Measurements from ENCODE around the gene CRIP1. TPM values are rescaled to one million over a fixed set of nuclear protein-coding genes. Genes with fewer than 3 reads are reported as not detected.

CRIP1 gene
- total RNA-seq, 2 experiments from 2014 or later = 285 to 286 TPM

DNA sequence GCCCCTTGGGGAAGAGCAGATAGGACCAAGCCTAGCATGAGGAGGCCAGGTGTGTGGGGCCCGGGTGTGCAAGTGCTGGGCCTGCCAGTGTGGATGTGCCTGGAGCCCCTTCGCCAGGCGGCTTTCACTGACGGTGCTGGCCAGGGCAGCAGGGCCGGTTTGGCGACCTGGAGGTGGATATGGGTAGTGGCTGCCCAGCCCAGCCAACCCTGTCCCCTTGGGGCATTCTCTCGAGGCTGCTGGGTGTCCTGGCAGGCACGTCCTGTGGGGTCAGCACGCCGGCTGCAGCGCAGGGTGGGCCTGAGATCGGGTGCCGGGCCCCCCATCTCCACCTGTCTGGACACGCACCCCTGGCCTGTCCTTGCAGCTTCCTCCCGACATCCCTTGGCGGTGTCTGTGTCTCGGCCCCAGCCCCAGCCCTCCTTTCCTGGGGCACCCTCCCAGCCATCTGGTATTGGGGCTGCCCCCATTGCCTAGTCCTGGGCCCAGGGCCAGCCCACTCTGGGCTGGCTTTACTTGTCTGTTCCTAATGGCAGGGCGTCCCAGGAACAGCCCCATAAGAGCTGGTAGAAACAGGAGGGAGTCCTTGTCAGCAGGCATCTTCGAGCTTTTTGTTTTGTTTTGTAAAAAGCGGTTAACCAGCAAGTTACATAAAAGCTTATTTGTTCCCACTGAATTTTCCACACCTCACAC lies 19.3 kb upstream of the CRIP1 start:
- POLR2A ChIA-PET = no interaction called here
- CTCF ChIA-PET = no interaction called here

DNA sequence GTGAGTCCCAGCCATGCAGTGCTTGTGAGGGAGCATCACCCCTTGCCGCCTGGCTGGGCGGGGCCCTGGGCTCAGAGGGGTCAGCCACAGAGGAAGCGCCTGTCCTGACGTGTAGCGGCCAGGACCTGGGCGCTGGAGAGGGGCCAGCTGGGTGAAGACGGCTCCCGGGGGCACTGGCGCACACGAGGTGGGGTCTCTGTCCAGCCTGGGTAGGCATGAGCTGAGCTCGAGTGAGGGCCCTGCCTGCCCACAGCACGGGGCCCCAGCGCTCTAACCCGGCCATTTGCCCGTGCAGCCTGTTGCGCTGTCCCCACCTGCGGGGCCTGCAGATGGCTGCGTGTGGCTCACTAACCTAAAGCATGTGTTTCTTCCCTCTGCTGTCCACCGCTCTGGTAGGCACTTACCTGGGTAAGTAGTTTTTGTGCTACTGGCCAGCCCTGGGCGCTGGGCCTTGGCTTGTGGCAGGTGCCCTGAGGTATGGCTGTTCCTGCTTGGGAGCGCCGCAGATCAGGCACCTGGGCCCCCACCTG lies 18.7 kb upstream of the CRIP1 start:
- POLR2A ChIA-PET = no interaction called here
- CTCF ChIA-PET = interaction anchor here (1.3 kb wide), 1 partner anchor 10 kb away, joined by 4 read pairs; no protein-coding TSS in a partner anchor

- POLR2A ChIA-PET = no interaction called here
- CTCF ChIA-PET = interaction anchor here (1.3 to 1.4 kb wide), 3 partner anchors 11 to 21 kb away, joined by 3 to 4 read pairs (median 3); no protein-coding TSS in a partner anchor
Measured at GRCh38 chr14:105468621-105469241, 18.0 kb upstream of the CRIP1 start.

- POLR2A ChIA-PET = no interaction called here
- CTCF ChIA-PET = interaction anchor here (1.3 to 1.4 kb wide), 2 partner anchors 11 to 20 kb away, joined by 3 read pairs; no protein-coding TSS in a partner anchor
Measured at GRCh38 chr14:105469456-105470349, 17.0 kb upstream of the CRIP1 start.

- POLR2A ChIA-PET = interaction anchor here (1.3 kb wide), 1 partner anchor 16 kb away, joined by 3 read pairs; the partner anchor contains the start of gene CRIP1
- CTCF ChIA-PET = interaction anchor here (1.3 to 2.8 kb wide), 2 partner anchors 10 to 100 kb away, joined by 3 to 17 read pairs; no protein-coding TSS in a partner anchor
Measured at GRCh38 chr14:105470350-105471296, 16.1 kb upstream of the CRIP1 start.

DNA sequence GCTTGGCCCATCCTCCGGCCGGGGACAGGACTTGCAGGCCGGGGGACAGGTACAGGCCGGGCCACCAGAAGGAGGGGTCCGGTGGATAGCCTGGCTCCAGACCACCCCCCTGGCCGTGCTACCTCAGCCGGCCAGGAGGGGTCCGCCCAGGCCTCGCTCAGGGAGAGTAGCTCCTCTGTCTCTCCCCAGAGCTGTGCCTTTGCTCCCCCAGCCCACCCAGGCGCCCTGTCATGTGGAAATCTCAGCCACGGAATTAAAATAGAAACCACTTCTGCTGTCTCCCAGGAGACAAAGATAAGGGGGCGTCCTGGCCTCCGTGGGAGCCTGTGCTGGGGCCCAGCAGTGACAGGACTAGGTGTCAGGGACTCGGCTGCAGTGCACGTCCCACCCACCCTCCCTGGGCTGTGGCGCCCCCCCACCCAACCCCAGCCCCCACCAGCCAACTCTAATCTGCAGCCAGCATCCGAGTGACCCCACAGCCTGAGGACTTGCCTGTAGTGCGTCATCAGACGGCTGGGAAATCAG lies 15.3 kb upstream of the CRIP1 start:
- ChIA-PET POLR2A (interaction anchor here (1.3 kb wide), 1 partner anchor 15 kb away, joined by 3 read pairs; the partner anchor contains the start of gene CRIP1), CTCF (interaction anchor here (0.6 to 2.8 kb wide), 3 partner anchors 10 to 100 kb away, joined by 3 to 17 read pairs (median 3); no protein-coding TSS in a partner anchor)

DNA sequence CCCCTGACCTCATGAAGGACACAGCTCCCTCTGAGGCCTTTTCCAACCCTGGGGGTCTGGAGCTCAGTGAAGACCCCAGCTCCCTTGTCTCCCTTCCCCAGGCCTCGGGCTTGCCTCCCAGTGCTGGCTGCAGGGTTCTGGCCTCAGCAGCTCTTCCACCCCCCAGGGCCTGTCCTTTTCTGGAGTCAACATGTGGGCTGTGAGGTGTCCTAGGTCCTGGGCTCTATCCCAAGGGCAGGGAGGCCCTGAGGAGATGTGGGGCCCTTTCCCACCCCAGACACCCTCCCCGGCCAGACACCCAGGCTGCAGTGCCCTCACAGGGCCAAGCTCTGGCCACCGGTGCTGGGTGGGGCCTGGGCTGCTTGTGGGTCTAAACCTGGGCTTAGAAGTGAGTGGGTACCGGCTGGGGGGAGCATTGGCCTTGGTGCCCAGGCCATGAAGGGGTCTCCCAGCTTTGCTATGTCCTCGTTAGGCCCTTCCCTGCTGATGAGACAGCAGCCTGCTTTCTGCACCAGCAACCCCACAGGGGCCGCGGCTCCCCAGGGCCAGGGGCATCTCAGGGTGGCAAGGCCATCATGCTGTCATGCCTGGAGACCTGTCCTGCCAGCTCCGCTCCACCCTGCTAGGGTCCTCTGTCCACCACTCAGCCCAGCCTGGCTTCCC lies 14.7 kb upstream of the CRIP1 start:
- POLR2A ChIA-PET = interaction anchor here (1.3 kb wide), 1 partner anchor 15 kb away, joined by 3 read pairs; the partner anchor contains the start of gene CRIP1

DNA sequence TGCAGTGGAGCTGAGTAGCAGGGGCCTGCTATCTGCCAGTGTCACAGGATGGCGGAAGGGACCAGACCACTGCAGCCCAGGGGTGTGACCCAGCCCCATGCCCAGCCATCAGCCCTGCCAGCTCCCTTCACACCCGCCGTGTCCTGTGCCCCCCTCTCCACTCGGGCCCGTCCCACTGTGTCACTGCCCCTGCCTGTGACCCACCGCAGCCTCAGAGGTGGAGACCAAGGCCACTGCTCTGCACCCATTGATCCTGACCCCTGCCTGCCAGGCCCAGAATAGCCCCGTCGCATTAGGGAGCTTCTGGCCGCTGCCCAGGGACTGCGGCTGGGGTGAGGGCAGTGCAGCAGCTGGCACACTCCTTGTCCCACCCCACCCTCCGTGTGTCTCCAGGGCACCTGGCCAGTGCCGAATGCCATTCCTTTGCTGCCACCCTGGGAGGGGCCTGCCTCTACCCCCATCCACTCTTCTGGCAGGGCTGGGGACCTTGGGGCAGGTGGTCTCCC lies 14.1 kb upstream of the CRIP1 start:
- ChIA-PET POLR2A (no interaction called here), CTCF (interaction anchor here (1.3 to 2.8 kb wide), 3 partner anchors 8 to 101 kb away, joined by 3 to 17 read pairs (median 3); no protein-coding TSS in a partner anchor)

More for the DNA sequence above, 14.7 kb upstream of the CRIP1 start:
- CTCF ChIA-PET = interaction anchor here (0.6 to 2.8 kb wide), 4 partner anchors 9 to 101 kb away, joined by 3 to 17 read pairs (median 3); no protein-coding TSS in a partner anchor

GRCh38 chr14:105473033-105473676 lies 13.5 kb upstream of the CRIP1 start:
- ChIA-PET POLR2A (no interaction called here), CTCF (interaction anchor here (1.2 to 2.8 kb wide), 3 partner anchors 8 to 17 kb away, joined by 3 to 17 read pairs (median 5); no protein-coding TSS in a partner anchor)

DNA sequence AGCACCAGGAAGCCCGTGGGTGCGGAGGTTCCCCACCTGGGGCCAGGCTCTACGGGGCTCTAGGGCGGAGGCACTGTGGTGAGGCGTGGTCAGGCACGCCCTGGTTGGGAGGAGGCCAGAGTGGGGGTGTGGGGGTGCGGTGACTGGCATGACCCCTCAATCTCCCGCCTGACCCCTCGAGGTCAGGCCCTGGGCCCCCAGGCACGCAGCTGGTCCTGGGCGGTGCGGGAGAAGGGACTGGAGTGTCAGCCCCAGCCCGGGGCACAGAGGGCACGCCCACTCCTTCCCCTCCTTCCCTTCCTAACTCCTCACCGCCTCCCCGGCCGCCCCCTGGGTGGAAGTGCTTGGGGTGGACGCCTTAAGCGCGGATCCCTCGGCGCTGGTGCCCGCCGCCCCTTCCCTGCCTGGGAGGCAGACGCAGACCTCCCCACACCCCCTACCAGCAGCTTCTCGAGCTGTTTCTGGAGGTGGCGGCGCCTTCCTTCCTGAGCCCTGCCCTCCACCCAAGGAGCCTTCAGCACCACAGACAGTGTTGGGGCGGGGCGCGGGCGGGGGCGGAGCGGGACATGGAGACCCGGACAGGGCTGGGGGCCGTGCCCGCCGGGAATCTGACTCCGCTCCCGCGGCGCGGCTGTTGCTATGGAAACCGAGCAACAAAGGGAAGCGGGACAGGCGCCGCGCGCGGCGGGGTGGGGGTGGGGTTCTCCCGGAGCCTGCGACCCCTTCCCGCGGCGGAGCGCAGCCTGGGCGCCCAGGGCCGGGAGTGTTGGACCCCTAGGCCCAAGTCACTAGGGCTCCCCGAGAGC lies 12.8 kb upstream of the CRIP1 start:
- CTCF ChIA-PET = interaction anchor here (1.2 kb wide), 1 partner anchor 16 kb away, joined by 5 read pairs; no protein-coding TSS in a partner anchor

GRCh38 chr14:105474483-105475268 lies 12.0 kb upstream of the CRIP1 start, which contains the start of gene CRIP2:
CRIP2 (plus strand) TSS chr14:105474821; CDS start chr14:105474863, 42 bp downstream.
- POLR2A ChIA-PET = no interaction called here

More for the DNA sequence above, 12.8 kb upstream of the CRIP1 start:
- POLR2A ChIA-PET = no interaction called here

GRCh38 chr14:105475269-105476096 lies 11.2 kb upstream of the CRIP1 start:
- ChIA-PET POLR2A (no interaction called here), CTCF (no interaction called here)

More at GRCh38 chr14:105474483-105475268, 12.0 kb upstream of the CRIP1 start, which contains the start of gene CRIP2:
- CTCF ChIA-PET = interaction anchor here (1.2 kb wide), 1 partner anchor 15 kb away, joined by 5 read pairs; no protein-coding TSS in a partner anchor

DNA sequence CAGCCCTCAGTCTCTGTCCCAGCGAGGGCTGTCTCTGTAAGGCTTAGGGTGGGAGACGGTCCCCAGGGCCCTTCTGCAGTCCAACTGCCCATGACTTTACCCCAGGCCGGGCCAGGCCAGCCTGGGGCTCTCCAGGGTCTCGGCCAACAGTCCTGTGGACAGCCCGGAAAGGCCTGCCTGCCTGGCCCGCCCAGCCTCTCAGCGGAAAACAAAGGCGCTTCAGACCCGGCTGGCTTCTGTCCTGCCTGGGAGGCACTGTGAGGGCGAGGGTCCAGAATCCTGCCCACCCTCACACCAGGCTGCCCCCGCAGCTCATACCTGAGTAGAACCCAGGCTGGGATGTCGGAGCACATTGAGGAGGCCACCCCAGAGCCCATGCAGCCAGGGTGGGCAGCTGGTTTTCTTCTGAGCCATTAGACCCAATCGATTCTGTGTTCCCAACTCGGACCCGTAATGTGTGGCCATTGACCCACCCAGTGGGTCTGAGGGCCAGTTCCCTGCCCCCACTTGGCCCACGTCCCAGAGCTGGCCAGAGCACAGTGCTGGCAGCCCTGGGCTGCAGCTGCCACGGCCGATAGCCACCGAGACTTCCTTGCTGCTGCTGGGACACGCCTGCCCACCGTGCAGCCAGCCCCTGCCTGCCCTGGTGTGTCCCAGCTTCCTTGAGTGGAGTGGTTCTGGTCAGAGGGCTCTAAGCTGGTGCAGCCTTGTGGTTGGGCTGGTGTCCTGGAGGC lies 10.4 kb upstream of the CRIP1 start:
- POLR2A ChIA-PET = interaction anchor here (1.2 kb wide), 1 partner anchor 14 kb away, joined by 6 read pairs; no protein-coding TSS in a partner anchor
- CTCF ChIA-PET = interaction anchor here (0.7 to 1.8 kb wide), 2 partner anchors 14 to 105 kb away, joined by 3 to 7 read pairs; no protein-coding TSS in a partner anchor

Data from activated CD8-positive, alpha-beta memory T cell treated with anti-CD3 and anti-CD28 coated beads for 36 hours (primary cell).